Right lobe of liver (tissue), 4 donors: Measurements from ENCODE around the gene CACNB2.

Source experiments
- POLR2A ChIP-seq: fragments of 450-650 bp; IDR thresholded peaks from one replicate; pipeline ENCODE4 v1.6.1; 2017; ENCODE audit warnings: antibody characterized with exemption, mild to moderate bottlenecking
- TF ChIP-seq, protein P1 (sequence below), 4 donors: fragments of 200-600 bp in 3 of 4; fragments of 450-650 bp in 1 of 4; IDR thresholded peaks; one replicate each; pipeline versions ENCODE4 v1.5.1 to v1.8.0; 2016 to 2022; ENCODE audit warnings: antibody characterized with exemption in 4 of 4, mild to moderate bottlenecking in 2 of 4
- donor health status: DM: no; HTN: no; CAD: no.
- donor health status: DM: no; HTN: no; CAD: no.
- donor health status: DM: no; HTN: yes; CAD: no.

DNA sequence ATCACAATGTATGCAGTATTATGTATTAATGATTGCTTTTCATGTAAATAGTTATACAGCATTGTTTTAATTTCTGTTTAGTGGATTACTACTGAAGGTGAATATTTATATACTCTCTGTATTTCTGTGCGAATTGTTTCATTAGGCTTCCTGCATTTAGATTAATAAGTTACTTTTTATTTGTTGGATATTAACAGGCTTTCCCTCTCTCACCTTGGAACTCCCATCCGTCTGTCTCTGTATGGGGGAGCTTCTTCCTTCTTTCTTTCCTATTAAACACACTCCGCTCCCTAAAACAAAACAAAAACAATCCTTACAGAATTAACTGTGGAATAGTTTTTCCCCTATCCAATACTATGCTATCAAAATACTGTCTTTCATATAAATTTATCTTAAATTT, 205.1 kb downstream of the CACNB2 start:
- TF ChIP-seq, protein P1, sequence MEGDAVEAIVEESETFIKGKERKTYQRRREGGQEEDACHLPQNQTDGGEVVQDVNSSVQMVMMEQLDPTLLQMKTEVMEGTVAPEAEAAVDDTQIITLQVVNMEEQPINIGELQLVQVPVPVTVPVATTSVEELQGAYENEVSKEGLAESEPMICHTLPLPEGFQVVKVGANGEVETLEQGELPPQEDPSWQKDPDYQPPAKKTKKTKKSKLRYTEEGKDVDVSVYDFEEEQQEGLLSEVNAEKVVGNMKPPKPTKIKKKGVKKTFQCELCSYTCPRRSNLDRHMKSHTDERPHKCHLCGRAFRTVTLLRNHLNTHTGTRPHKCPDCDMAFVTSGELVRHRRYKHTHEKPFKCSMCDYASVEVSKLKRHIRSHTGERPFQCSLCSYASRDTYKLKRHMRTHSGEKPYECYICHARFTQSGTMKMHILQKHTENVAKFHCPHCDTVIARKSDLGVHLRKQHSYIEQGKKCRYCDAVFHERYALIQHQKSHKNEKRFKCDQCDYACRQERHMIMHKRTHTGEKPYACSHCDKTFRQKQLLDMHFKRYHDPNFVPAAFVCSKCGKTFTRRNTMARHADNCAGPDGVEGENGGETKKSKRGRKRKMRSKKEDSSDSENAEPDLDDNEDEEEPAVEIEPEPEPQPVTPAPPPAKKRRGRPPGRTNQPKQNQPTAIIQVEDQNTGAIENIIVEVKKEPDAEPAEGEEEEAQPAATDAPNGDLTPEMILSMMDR (IDR thresholded peaks at IDR 0.05) = no peak
- TF ChIP-seq POLR2A = no peak
